GM19043 (cell line): ENCODE data around the gene GIPC1.

Source experiments
- ATAC-seq: cut with Tn5 transposase; IDR thresholded peaks from one replicate; pipeline ENCODE4 v1.9.1; 2021; ENCODE audit warnings: low read depth; ENCODE audit not compliant: unreplicated experiment

The GIPC1 gene

GRCh38 chr19:14439014-14439413 lies 56.9 kb downstream of the GIPC1 start:
- ATAC-seq = no peak

- ATAC-seq = no peak
Measured at GRCh38 chr19:14437578-14438140, 58.3 kb downstream of the GIPC1 start.

- ATAC-seq = no peak
Measured at GRCh38 chr19:14435320-14436050, 60.4 kb downstream of the GIPC1 start.

GRCh38 chr19:14434543-14435319 lies 61.2 kb downstream of the GIPC1 start:
- ATAC-seq = no peak

- no peak for ATAC-seq
Measured at GRCh38 chr19:14433554-14434501, 62.1 kb downstream of the GIPC1 start.

- ATAC-seq = no peak
Measured at GRCh38 chr19:14432791-14433553, 63.0 kb downstream of the GIPC1 start, which contains the start of gene PKN1. Gene PKN1, plus strand, starts transcription at chr19:14433306. Its CDS starts 216 bp downstream, at chr19:14433522.

GRCh38 chr19:14430712-14431111 lies 65.2 kb downstream of the GIPC1 start:
- ATAC-seq = no peak

- ATAC-seq = no peak
Measured at GRCh38 chr19:14428882-14429416, 67.0 kb downstream of the GIPC1 start.
